Embryonic facial prominence (tissue), 1 donor: ENCODE measurements around the gene SMIM20.
"Not testable (repeated sequence)": the region's sequence is repeated elsewhere in the genome, so short reads cannot be mapped to it uniquely, and the experiment has no call there.

Source experiments
- DNase-seq: peaks from one replicate; pipeline ENCODE4 v3.0.0-alpha.2; 2016; ENCODE audit errors: extremely low spot score

Gene SMIM20

DNA sequence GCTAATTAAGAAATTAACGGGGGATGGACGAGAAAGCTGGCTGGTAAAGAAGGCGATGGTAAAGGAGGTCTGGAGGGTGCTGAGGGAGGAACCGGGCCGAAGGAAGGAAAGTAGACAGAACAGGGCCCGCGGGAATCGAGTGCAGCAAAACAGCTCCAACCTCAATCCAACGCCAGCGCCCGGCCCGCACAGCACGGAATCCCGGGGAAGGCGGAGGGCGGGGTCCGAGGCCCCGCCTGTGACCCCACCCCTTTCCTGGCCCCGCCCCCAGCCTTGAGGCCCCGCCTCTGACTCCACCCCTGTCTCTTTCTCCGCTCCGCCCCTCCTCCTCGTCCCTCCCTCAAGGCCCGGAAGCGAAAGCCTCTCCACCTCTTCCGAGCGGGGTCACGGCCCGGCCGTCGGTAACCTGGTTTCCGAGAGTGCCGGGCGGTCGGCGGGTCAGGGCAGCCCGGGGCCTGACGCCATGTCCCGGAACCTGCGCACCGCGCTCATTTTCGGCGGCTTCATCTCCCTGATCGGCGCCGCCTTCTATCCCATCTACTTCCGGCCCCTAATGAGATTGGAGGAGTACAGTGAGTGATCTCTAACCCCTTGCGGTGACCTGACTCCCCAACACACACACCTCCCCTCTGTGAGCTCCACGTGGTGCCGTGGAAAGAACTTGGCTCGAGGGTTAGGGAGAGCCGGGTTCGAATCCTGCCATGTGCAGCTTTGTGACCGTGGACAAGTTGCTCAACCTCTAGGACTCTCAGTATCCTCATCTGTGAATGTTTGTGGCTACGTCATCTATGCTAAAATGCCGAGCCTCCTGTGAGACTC lies at the start of gene SMIM20:
TSS of gene SMIM20 (plus strand) at position 370 of the 819 bp plus-strand sequence. CDS start at position 464, 94 bp downstream.
- peak; percentile 89 for DNase-seq

DNA sequence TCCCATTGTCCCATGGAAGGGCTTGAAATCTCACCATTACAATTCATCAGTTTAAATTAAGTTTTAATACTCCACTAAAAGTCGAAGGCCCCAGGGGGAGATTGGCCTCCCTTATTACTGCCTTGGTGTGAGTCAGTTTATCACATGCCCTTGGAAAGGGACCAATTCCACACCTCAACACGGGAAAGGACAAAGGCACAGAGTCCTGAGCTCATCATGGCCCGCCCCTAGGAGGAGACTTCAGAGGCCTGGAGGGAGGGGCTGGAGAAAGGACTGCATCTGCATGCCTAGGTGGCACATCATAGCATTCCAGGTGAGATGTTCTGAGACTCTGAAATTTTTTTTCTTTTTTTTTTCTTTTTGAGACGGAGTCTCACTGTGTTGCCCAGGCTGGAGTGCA lies 48.4 kb upstream of the SMIM20 start:
- DNase-seq, result no peak

DNA sequence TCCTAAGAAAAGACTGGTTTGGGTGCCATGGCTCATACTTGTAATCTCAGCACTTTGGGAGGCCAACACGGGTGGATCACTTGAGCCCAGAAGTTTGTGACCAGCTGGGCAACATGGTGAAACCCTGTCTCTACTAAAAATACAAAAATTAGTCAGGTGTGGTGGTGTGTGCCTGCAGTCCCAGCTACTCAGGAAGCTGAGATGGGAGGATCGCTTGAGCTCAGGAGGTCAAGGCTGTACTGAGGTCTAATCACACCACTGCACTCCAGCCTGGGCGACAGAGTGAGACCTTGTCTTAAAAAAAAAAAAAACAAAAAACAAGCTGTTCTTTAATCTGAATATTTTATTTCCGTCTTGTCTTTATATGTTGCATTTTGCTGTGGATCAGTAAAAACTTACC lies 47.6 kb upstream of the SMIM20 start:
- not testable (repeated sequence) for DNase-seq

DNA sequence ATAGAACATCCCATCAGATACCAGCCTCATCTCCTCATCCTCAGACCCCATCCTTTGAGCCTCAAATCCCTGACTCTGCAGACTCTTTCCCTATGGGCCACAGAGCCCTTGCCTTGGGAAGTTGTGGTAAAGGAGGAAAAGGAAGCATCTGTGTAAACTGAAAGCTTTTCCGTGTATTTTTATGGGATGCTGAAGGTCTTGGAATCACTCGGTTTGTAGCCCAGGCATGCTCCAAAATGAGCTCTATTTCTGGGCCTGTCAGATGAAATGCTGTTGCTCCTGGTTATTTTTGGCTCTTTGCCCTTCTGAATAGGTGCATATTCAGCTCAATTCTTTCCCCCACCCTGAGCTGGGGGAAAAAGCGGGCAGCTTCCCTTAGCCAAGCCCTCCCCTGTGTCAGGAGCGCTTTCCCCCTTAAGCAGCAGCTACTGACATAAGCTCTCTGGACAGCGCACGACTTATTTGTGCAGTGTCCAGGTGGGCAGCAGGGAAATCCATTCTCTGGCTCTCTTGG lies 46.2 kb upstream of the SMIM20 start:
- no peak for DNase-seq

DNA sequence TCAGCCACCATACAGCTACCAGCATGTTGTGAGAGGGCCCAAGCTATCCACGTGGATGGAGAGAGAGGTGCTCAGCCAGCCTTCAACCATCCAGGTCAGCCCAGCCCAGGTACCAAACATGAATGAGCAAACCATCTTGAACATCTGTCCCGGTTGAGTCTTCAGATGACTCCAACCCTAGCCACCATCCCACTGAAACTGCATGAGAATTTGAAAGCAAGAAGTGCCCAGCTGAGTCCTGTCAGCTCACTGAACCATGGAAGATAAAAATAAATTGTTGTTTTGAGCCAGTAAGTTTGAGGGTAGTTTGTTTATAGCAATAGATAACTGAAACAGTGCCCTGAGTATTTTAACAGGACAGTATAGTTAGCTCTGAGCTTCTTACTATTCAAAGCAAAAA lies 43.9 kb upstream of the SMIM20 start:
- DNase-seq, result no peak

DNA sequence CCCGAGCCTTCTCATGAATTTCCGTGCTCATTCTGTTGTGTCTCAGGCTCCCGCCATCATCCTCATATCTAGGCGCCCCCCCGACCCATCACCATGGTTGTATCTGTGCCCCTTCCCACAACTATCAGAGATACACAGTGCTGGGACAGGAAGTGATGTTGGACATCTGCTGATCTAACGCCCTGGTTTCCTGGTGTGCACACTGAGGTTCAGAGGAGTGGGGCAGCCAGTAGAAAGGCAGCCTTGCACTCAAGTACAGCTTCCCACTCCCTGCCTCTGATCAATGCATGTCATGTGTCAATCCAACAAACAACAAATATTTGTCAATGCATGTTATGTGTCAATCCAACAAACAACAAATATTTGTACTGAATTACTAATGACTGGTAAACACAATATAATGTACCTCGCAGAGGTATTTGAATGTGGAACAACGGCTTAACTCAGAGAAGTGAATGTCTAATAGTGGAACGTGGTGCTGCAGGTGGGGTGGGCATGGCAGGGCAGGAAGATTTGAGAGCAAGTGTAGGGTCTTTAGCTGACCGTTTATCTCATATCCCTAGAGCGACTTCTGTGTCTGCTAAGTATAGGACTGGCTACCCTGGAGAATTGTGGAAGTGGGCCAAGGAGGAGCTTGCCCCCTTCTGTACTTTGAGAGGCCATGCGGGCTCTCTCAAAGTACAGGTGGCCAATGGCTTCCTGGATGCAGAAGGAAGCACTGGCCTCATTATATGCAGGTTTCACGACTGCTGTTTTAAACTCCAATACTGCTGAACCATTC lies 41.0 kb upstream of the SMIM20 start:
- DNase-seq, result no peak

DNA sequence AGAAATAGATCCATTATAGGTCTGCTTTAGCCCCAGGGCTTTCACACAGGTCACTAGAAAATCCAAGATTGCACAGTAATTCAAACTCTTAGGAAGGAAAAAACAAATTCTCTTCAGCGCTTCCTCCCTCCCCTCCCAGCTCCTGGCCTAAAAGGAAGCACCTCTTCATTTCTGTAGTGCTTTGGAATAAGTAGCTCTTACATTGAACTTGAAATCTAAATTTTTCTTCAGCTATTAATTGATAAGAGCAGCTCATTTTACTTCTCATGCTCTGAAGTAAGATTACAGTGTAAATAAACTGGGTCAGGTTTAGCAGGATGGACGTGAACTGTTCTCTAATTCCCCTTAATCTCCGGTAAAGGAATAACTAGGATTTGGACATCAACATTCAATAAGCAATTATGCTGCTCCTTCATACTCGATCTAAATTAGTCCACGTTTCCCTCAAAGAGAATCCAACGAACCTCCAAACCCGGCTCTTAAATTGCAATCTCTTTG lies 40.3 kb upstream of the SMIM20 start:
- DNase-seq, result no peak

DNA sequence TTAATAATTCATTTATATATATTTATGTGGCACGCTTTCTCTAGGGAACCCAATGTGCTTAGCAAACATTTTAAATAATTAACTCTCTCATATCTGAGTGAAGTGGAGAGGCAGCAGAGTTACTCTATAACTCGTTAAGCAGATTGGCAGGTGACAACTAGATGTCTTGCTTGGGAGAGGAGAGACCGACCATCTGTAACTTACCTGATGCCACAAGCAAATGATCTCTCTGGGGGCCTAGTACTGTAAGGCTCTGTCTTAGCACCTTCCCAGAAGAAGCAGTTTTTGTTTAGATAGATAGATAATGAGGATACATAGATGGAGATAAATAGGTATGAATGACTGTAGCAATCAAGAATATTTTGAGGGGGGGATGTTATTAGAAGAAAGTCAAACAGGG lies 39.4 kb upstream of the SMIM20 start:
- DNase-seq, result no peak

DNA sequence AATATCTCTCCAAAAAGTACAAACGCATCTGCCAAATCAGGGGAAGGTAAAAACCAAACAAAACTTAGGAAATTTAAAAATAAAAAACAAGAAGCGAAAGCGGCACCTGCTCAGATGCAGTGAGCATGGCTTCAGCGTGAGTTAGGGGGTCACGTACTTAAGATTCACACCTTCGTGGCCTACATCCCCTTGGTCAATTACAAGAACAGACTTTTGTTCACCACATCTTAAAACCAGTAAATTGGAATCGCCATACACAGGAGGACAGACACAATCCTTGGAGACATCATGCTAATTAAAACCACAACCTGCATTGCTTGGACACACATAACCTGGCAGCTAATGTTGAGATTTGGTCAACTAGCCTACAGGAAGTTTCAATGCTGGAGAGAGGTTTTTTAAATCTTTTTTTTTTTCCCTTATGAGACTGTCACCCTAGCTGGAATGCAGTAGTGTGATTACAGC lies 38.7 kb upstream of the SMIM20 start:
- DNase-seq, result no peak

DNA sequence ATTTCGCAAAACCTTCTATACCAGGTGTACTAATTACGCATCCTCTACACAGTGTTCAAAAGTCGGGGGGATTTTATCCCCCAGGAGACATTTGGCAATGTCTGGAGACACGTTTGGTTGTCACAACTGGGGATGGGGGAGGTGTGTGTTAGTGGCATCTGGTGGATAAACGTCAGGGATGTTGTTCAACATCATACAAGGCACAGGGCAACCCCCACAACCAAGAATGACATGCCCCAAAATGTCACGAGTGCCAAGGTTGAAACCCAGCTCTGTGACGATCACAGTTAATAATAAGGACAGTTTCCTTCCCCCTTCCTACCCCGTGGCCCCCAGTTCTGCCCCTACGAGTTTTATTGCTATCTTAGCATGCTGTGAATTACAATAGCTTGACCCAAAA lies 35.3 kb upstream of the SMIM20 start:
- DNase-seq, result no peak

DNA sequence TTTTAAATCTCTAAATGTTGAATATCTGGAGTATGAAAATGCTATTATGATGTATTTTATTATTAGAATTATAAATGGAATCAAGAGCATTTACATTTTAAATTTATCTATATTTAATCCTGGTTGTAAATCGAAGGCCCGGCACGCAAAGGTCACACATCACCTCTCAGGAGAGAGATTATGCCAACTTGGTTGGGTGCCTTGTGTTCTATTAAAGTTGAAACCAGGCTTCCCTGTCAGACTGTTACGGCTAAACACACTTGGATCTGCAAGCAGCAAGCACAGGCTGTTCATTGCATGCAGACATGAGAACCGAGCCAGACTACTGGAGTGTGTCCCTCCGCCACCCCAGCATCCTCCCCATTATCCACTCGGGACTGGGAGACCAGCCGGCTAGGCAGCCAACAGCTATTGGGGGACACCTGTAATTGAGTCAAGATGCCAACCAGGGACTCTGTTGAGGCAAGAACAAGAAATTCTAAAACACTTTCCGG lies 34.9 kb upstream of the SMIM20 start:
- DNase-seq, result no peak

DNA sequence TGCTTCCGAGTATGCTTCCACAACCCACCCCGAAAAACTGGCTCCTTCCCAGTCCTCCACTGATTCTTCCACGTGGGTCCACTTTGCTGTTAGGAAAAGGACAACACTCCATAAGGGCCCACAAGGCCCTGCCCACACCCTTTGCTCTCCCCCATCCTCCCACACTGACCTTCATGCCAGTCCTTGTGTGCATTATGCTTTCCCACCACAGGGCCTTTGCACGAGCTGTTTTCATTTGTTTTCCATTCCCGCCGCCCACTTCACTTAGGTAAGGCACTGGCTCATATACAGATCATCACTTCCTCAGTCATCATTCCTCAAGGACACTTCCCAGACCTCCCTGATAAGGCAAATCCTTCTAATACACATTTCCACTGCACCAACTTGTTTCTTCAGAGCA lies 34.4 kb upstream of the SMIM20 start:
- no peak for DNase-seq

DNA sequence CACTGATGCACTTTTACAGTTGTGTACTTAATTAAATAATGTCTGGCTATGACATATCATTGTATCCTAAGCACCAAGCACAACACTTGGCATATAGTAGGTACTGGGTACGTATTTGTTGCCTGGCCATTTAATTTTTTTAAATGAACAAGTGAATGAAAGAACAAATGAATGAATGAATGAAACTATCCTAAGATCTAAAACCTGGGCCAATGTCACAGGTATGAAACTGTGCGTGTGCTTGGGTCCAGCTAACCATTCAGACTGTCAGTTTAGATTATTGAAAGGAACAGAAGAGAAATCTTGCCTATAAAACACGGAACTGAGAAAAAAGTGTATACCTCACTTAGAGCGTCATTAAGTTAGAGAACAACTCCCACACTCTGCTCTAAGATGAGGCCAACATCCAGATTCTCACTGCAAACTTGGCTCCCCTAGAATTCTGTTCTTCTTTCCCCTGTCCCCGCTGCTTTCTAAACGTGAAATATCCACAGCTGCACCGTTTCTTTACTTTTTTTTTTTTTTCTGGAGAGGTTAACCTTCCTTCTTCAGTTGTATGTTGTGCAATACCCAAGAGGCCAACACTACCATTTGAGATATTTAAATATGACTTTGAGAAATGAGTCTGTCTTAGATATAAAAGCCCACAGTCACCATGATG lies 33.9 kb upstream of the SMIM20 start:
- no peak for DNase-seq

DNA sequence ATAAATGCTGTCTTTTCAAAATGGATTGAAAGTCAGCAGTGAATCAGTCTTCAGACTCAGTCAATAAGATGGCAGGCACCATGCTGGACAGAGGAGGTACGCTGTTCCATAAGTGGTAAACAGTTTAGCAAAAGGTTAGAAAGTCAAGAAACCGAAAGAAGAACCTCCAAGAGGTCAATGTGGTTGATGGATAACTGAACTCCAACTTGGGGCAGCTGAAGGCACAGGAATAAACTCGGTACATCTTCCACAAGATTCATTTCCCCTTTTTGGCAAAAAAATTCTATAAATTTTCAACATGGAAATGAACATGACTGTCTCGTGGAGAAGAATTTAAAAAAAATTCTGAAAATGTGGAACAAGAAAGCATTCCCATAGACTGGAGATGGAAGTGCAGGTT lies 32.8 kb upstream of the SMIM20 start:
- DNase-seq, result no peak

DNA sequence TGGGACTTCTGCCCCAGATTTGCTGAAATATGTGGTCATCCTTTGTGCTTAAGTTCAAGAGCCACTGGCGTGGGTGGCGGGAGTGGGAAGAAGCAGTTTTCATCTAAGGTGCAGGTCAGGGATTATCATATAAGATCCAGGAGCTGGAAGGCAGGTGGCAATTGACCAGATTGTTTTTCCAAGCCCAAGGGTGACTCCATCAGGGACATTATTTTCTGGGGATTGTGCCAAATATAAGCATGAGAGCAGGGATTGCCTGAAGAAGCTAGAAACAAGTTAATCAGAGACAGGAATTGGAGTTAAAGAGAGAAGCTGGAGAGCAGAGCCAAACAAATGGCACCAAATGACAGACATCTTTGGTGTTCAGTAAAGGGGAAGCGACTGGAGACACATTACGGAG lies 31.8 kb upstream of the SMIM20 start:
- no peak for DNase-seq

DNA sequence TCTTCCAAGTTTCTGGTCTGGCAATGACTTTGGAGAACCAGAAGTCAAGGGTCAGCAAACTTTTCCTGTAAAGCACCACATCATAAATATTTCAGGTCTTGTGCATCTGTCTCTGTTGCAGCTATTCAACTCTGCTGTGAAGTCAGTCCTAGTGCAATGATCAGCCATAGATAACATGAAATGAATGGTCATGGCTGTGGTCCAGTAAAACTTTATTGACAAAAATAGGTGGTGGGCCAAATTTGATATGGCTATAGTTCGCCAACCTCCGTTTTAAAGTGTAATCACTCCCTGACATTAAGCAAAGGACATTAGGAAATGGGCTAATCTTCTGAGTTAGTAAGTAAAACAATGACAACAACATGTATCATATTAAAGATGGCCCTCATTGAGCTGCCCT lies 30.5 kb upstream of the SMIM20 start:
- DNase-seq, result no peak

DNA sequence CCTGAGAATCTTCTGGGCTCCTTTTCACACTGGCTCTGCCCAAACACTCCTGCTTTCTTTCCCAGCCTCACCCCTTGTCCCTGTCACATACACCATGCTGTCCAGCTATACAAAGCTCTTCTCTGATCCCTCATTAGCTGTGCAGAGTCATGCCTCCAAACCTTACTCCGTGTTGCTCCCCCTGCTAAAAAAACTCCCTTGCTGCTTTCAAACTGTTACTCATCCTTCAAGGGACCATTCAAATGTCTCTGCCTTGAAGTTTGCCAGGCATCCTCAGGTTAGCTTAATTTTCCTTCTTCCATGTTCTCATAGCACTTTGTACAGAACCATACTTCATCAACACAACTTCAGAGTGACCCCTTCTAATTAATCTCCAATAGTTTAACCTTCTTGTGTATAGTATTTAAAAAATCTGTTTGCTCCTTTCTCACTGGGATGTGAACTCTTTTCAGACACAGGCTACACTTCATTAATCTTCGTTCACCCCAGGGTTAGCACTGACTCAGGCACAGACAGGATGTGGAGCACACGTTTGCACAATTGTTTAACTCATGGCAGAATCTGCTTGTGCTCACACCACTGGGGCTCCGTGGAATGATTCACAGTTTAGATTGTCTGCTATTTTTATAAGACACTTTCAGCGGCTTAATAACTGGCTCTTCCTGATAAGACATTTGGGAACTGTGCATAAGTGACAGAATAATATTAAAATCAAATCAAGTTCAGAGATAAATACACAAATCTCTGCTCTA lies 29.8 kb upstream of the SMIM20 start:
- no peak for DNase-seq

DNA sequence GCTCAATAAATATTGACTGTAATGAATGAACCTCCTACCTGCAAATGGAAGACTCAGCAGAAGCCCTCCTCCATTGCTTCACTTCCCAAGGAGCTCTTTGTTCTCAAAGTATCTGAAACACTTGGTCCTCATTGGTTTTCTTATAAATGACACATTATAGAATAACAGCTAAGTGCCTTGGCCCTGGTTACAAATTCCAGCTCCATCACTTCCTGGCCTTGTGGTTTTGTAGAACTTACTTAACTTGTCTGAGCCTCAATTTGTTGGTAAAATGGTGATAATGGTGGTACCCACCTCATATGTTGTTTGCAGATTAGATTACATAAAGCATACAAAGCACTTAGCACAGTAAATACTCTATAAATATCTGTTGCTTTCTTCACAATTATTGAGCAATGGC lies 25.2 kb upstream of the SMIM20 start:
- no peak for DNase-seq

DNA sequence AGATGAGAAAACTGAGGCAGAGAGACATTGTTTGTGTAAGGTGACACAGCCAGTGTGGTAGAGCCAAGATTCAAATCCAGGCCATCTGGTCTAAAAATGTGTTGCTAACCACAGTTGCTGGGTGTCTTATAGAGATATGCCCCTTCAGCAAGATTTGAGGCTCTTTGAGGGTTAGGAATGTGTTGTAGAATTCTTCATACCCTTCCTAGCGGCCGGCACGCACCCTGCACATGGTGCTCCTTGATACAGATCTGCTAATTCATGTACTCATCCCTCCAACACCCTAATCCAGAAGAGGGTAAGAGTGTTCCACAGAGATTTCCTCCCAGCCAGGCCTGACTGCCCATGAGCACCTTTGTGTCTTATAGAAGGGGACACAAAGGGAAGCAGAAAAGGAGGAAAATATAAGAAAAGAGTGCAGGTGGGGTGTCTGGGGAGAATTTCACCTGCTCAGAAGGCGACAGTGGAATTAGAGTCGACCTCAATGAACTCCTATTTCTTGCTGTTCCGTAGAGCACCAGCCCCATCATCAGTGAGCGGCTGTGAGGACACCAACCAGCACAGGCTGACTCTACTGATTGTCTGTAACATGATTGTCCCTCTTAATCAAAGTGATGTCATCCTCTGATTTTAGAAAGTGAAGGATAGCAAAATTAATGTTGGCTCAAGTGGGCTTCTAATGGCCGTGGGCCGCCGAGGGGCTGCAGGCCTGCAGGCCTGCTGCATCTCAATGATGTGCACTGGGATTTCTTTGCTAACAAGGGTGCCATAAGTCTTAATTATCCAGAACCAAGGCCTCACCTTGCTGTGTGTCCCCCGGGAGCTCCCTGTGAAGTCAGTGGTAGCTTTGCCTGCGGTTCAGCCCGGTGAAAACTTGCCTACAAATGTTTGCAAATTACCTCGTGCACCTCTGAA lies 24.2 kb upstream of the SMIM20 start:
- DNase-seq, result no peak
